GDM1 (cell line): ENCODE measurements around the gene IKZF5.

Experiments used
- DNase-seq: peaks from one replicate; lab custom pipeline; 2025; lab: John Stamatoyannopoulos, UW

The IKZF5 gene

GRCh38 chr10:122980209-122981065 lies 28.2 kb downstream of the IKZF5 start, which contains the start of gene PSTK:
Gene PSTK, plus strand, starts transcription at chr10:122980401. Its CDS starts 79 bp downstream, at chr10:122980480.
- peak; percentile 90 for DNase-seq

GRCh38 chr10:122974543-122975064 lies 34.0 kb downstream of the IKZF5 start:
- no peak for DNase-seq

- DNase-seq = no peak
These were observed 34.6 kb downstream of the IKZF5 start for GRCh38 chr10:122974023-122974422.

DNA sequence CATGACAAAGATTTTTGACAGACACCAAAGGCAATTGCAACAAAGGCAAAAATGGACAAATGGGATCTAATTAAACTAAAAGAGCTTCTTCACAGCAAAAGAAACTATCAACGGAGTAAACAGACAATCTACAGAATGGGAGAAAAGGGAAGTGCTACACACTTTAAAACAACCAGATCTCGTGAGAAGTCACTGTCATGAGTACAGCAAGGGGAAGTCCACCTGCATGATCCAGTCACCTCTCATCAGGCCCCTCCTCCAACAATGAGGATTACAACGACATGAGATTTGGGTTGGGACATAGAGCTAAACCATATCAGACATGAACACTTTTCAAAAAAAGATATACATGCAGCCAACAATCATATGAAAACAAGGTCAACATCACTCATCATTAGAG lies 39.9 kb downstream of the IKZF5 start:
- no peak for DNase-seq

GRCh38 chr10:122966879-122967278 lies 41.7 kb downstream of the IKZF5 start:
- no peak for DNase-seq

- no peak for DNase-seq
These were observed 46.2 kb downstream of the IKZF5 start for GRCh38 chr10:122962405-122962804.

DNA sequence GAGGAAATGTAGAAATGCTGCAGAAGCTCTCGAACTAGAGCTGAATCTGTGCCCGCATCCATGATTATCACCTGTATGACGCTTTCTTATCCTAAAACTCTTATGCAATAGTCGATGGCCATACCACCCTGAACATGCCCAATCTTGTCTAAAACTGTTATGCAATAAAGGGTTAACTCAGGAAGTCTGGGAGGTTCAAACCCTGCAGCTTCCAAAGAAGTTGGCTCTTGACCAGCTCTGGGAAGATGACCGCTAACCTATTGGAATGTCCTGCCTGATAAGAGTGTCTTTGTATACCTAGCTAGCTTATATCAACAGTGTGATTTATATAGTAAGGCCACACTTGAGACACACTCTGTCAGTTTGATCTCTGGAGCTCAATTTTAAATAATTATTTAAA lies 51.1 kb downstream of the IKZF5 start:
- no peak for DNase-seq

DNA sequence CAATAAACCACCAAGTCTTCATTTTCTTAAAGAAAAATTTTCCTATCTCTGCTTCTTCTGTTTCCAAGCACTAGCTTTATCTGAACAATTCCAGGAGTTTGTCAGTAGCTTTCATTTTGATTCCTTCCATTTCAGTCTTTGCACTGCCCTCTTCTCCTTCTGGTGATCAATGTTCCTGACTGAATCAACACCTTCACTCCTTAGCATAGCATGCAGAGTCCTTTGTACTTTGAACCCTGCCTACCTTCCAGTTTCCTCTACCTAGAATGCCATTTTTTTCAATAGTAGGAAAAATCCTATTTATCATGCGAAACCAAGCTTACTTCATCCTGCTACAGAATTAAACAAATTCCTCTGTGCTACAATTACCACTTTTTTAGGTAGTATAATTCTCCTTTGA lies 52.7 kb downstream of the IKZF5 start:
- DNase-seq = no peak

DNA sequence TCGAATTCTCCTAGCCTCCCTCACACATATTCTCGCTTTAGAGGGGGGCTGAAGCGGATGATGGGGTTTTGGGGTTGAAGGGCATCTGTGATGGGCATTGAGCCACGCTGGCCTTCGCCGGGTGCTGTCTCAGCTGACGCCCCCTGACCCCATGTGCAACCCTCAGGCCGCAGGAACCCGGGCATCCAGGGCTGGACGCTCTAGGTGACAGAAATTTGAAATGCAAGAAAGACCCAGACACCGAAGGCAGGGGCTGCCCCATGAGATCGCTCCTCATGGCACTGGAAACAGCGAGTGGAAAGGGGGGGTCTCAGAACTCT lies 53.9 kb downstream of the IKZF5 start:
- no peak for DNase-seq

GRCh38 chr10:122953902-122954730 lies 54.5 kb downstream of the IKZF5 start, which contains the start of gene C10orf88:
Gene C10orf88, minus strand, starts transcription at chr10:122954227. Its CDS starts 49 bp downstream, at chr10:122954178.
- DNase-seq = peak; percentile 98

GRCh38 chr10:122949296-122949695 lies 59.3 kb downstream of the IKZF5 start:
- DNase-seq = no peak
